Activated CD8-positive, alpha-beta memory T cell treated with anti-CD3 and anti-CD28 coated beads for 36 hours (primary cell): Measurements from ENCODE around the gene RCE1. TPM values are rescaled to one million over a fixed set of nuclear protein-coding genes. Genes with fewer than 3 reads are reported as not detected.
"Not testable (repeated sequence)": the region's sequence is repeated elsewhere in the genome, so short reads cannot be mapped to it uniquely, and the experiment has no call there.

ENCODE experiments used
- CTCF ChIA-PET: fragments of 350-600 bp; sonication (Branson Sonifier 250); formaldehyde crosslinking; loops from one replicate; lab custom pipeline; 2021; ENCODE audit warnings: antibody characterized with exemption; lab: Charles Lee
- POLR2A ChIA-PET: fragments of 350-600 bp; sonication (Branson Sonifier 250); formaldehyde crosslinking; loops from one replicate; lab custom pipeline; 2021; ENCODE audit warnings: antibody characterized with exemption; lab: Charles Lee
- total RNA-seq, 2 experiments: library from RNA; stranded (reverse); gene quantifications; one replicate each; pipeline ENCODE4 v1.2.3, GENCODE V29; 2021

The RCE1 gene
- total RNA-seq = 10 to 100 TPM; 31.6 to 33.5 TPM

- POLR2A ChIA-PET = interaction anchor here (0.6 to 2.4 kb wide), 8 partner anchors 9 to 226 kb away, joined by 3 to 15 read pairs (median 6); partner anchors contain the start of gene RBM4B
Measured at GRCh38 chr11:66842896-66843775, at the start of gene RCE1. RCE1 (plus strand) TSS chr11:66843441; CDS start chr11:66843456, 15 bp downstream.

GRCh38 chr11:66799815-66800214 lies 43.4 kb upstream of the RCE1 start:
- POLR2A ChIA-PET = not testable (repeated sequence)
- CTCF ChIA-PET = interaction anchor here (0.7 to 0.8 kb wide), 2 partner anchors 8 to 1594 kb away, joined by 3 read pairs; no protein-coding TSS in a partner anchor

More at GRCh38 chr11:66842896-66843775, at the start of gene RCE1:
- CTCF ChIA-PET = interaction anchor here (1.1 to 2.5 kb wide), 6 partner anchors 9 to 164 kb away, joined by 3 to 10 read pairs (median 6); no protein-coding TSS in a partner anchor

GRCh38 chr11:66800720-66801428 lies 42.4 kb upstream of the RCE1 start:
- CTCF ChIA-PET = interaction anchor here (0.8 kb wide), 1 partner anchor 9 kb away, joined by 3 read pairs; no protein-coding TSS in a partner anchor

GRCh38 chr11:66809592-66809991 lies 33.6 kb upstream of the RCE1 start:
- CTCF ChIA-PET = no interaction called here

More at GRCh38 chr11:66800720-66801428, 42.4 kb upstream of the RCE1 start:
- POLR2A ChIA-PET = no interaction called here

GRCh38 chr11:66810576-66811185 lies 32.6 kb upstream of the RCE1 start:
- ChIA-PET CTCF (no interaction called here), POLR2A (no interaction called here)

More at GRCh38 chr11:66809592-66809991, 33.6 kb upstream of the RCE1 start:
- POLR2A ChIA-PET = no interaction called here

- ChIA-PET CTCF (no interaction called here), POLR2A (no interaction called here)
Measured at GRCh38 chr11:66814678-66815077, 28.6 kb upstream of the RCE1 start.

- ChIA-PET CTCF (interaction anchor here (0.6 kb wide), 1 partner anchor 1650 kb away, joined by 4 read pairs; no protein-coding TSS in a partner anchor), POLR2A (no interaction called here)
Measured at GRCh38 chr11:66815646-66816045, 27.6 kb upstream of the RCE1 start.

GRCh38 chr11:66818231-66818955 lies 24.8 kb upstream of the RCE1 start:
- ChIA-PET POLR2A (no interaction called here), CTCF (no interaction called here)

GRCh38 chr11:66820381-66820780 lies 22.9 kb upstream of the RCE1 start:
- POLR2A ChIA-PET = no interaction called here
- CTCF ChIA-PET = interaction anchor here (0.7 kb wide), 1 partner anchor 550 kb away, joined by 3 read pairs; no protein-coding TSS in a partner anchor

- ChIA-PET CTCF (interaction anchor here (0.7 kb wide), 1 partner anchor 549 kb away, joined by 3 read pairs; no protein-coding TSS in a partner anchor), POLR2A (no interaction called here)
Measured at GRCh38 chr11:66820901-66821300, 22.3 kb upstream of the RCE1 start.

GRCh38 chr11:66823700-66824099 lies 19.5 kb upstream of the RCE1 start:
- CTCF ChIA-PET = no interaction called here
- POLR2A ChIA-PET = no interaction called here

- POLR2A ChIA-PET = not testable (repeated sequence)
- CTCF ChIA-PET = interaction anchor here (1.5 kb wide), 1 partner anchor 60 kb away, joined by 4 read pairs; no protein-coding TSS in a partner anchor
Measured at GRCh38 chr11:66824573-66824972, 18.7 kb upstream of the RCE1 start.

GRCh38 chr11:66834539-66834845 lies 8.7 kb upstream of the RCE1 start:
- POLR2A ChIA-PET = interaction anchor here (1.0 kb wide), 1 partner anchor 8 kb away, joined by 5 read pairs; no protein-coding TSS in a partner anchor
- CTCF ChIA-PET = interaction anchor here (0.6 to 2.6 kb wide), 12 partner anchors 9 to 413 kb away, joined by 3 to 12 read pairs (median 4); partner anchors contain the start of genes NPAS4 and RCE1

GRCh38 chr11:66834943-66835342 lies 8.3 kb upstream of the RCE1 start:
- ChIA-PET POLR2A (no interaction called here), CTCF (interaction anchor here (0.6 to 2.6 kb wide), 11 partner anchors 8 to 325 kb away, joined by 3 to 12 read pairs (median 4); partner anchors contain the start of gene RCE1)

- ChIA-PET POLR2A (no interaction called here), CTCF (no interaction called here)
Measured at GRCh38 chr11:66835768-66836405, 7.4 kb upstream of the RCE1 start.

- CTCF ChIA-PET = interaction anchor here (0.7 to 1.4 kb wide), 3 partner anchors 9 to 419 kb away, joined by 3 to 6 read pairs (median 4); partner anchors contain the start of gene RBM4B
- POLR2A ChIA-PET = interaction anchor here (0.5 to 0.7 kb wide), 4 partner anchors 11 to 935 kb away, joined by 3 to 10 read pairs (median 6); no protein-coding TSS in a partner anchor
Measured at GRCh38 chr11:66840317-66841091, 2.7 kb upstream of the RCE1 start.

GRCh38 chr11:66841861-66842260 lies 1.4 kb upstream of the RCE1 start:
- CTCF ChIA-PET = interaction anchor here (1.1 to 1.7 kb wide), 4 partner anchors 10 to 163 kb away, joined by 3 to 4 read pairs (median 4); no protein-coding TSS in a partner anchor

More at GRCh38 chr11:66841861-66842260, 1.4 kb upstream of the RCE1 start:
- POLR2A ChIA-PET = interaction anchor here (1.4 to 2.4 kb wide), 2 partner anchors 8 to 14 kb away, joined by 5 to 15 read pairs; no protein-coding TSS in a partner anchor
